GM18867 (cell line): Measurements from ENCODE around the gene SERPIND1.

Experiments used
- ATAC-seq: cut with Tn5 transposase; IDR thresholded peaks from one replicate; pipeline ENCODE4 v1.9.1; 2021; ENCODE audit warnings: mild to moderate bottlenecking, moderate library complexity; ENCODE audit not compliant: unreplicated experiment

The SERPIND1 gene

DNA sequence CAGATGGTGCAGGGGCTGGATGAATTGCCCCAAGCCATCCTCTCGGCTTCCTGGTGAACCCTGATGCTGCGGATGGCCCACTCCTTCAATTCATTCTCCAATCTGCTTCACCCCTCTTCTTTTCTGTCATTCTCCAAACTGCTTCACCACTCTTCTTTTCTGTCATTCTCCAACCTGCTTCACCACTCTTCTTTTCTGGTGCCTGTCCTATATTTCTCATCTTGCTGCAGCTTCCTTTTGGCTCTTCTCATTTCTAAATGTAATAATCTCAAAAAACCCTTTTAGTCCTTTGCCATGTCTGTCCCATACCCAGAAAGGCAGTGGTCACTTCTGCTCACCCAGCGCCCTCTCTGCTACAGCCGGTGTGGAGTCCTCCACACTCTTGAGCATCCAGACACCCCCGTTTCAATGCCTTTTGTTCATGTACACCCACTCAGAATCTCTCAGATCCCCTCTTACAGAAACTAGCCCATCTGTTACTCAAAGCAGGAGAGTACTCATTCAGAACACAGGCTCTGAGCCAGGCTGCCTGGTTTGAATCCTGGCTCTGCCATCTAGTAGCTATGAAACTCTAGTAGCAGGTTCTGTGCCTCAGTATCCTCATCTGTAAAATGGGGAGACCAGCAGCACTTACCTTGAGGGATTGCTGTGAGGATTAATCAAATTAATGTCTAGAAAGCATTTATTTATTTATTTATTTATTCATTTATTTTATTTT is 14.9 kb downstream of the SERPIND1 start:
- ATAC-seq, result no peak

DNA sequence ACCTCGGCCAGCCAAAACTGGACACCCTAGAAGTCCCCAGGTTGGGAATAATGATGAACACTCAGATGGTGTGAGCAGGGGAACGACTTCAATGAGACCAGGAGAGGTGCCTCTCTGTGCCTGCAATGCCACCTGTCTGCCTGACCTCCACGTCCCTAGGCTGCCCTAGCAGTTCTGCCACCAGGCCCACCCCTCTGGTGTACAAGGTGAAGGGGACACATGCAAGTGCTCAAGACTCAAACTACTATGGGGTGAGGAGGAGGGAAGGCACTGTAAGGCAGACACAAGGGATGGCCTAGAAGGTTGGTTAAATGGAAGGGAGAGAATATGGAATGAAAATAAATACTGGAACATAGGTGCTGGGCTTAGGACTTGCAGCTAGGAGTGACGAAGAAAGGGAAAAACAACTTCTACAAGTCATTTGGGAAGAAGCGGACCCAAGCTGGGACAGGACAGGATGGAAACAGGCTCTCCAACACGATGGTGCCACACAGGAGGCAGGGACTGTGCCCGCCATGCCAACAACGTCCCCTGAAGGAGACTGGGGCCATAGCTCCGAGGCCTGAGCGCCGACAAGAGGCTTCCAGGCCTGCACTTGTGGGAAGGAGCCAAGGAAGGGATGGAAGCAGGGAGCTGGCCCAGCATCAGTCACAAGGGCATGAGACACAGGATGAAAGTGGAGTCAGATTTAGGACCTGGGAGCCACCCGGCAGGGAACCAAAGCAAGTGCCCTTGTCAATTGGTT is 18.5 kb downstream of the SERPIND1 start:
- no peak for ATAC-seq

DNA sequence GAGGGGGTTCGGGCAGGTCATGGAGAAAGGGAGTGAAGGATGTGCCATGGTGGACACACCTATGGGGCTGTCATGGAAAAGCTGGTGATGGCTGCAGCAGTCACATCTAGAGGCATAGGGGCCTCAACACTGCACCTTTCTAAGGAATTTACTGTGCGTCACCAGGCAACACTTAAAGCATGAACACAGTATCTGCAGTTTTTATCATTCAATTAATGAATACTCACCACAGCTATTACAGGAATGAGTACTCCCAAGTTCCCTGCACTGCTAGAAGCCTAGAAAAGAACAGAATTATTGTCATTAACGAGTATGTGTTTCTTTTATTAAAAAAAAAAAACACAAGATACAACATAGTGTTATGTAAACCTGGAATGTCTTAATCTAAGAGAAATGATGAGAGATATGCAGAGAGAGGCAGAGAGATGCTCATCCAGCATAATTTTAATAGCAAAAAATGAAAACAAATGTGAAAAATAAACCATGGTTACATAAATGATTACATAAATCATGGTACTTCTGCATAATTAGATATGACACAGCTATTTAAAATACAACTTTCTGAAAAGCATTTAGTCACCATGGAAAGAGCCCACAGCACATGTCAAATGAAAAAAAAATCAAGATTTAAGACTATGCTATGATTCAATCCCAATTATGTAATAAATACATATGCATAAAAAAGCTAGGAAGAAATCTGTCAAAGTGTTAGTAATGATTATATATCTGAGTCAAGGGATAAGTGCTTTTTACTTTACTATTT is 19.2 kb downstream of the SERPIND1 start:
- ATAC-seq, result no peak

- ATAC-seq, result no peak
Observed at GRCh38 chr22:20793748-20794649, 20.1 kb downstream of the SERPIND1 start.

- no peak for ATAC-seq
Observed at GRCh38 chr22:20794650-20795413, 20.9 kb downstream of the SERPIND1 start.

DNA sequence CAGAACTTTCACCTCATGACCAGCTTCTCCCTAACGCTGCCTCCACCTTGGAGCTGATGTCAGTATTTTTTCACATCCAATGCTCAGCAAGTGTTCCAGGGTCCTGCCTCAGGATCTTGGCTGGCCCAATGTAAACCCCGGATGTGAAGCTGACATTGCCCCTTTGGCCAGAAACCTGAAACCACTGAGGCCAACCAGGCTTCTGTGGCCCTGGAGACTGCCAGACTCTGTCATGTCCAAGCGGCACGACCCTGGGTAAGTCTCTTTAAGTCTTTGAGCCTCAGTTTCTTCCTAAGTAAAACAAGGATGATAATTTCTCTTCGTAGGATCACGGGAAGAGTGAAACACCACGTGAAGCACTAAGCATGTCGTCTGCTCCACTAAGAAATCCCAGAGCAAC is 22.8 kb downstream of the SERPIND1 start:
- ATAC-seq, result no peak

DNA sequence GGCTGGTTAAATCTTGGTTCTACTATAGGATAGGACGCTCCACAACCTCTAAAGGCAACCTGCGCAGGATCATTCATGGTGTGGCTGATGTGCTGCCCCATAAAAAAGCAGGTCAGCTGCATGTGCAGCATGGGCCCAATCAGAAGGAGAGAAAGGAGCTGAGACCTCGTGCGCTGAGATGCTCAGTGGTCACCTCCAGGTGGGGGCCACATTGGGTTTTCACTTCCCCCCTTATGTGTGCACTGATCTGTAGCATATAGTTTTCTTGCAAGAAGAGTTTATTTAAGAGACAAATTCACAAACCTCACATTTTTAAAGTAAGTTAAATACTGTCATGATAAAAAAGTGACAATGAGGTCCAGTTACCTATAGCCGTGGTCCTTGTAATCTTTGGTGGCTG is 24.3 kb downstream of the SERPIND1 start:
- no peak for ATAC-seq

GRCh38 chr22:20798974-20799373 is 25.1 kb downstream of the SERPIND1 start:
- no peak for ATAC-seq

DNA sequence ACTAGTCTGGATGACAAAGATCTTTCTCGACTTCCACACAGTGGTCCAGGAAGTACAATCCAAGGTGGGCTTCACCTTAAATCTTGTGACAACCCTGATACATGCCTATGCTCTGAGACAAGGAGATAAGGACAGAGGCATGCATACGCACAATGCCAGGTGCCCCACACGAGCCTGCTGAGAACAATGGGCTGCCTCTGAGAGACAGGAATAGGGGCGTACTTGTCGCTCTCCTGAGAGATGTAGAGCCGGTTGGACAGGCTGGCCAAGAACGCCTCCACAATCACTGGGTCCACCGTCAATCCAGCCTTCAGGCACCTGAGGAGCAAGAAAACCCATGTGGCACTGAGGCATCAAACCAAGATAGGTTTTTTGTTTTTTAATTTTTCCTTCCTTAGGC is 25.5 kb downstream of the SERPIND1 start:
- ATAC-seq, result no peak

- ATAC-seq, result no peak
Observed at GRCh38 chr22:20802452-20802851, 28.5 kb downstream of the SERPIND1 start.

DNA sequence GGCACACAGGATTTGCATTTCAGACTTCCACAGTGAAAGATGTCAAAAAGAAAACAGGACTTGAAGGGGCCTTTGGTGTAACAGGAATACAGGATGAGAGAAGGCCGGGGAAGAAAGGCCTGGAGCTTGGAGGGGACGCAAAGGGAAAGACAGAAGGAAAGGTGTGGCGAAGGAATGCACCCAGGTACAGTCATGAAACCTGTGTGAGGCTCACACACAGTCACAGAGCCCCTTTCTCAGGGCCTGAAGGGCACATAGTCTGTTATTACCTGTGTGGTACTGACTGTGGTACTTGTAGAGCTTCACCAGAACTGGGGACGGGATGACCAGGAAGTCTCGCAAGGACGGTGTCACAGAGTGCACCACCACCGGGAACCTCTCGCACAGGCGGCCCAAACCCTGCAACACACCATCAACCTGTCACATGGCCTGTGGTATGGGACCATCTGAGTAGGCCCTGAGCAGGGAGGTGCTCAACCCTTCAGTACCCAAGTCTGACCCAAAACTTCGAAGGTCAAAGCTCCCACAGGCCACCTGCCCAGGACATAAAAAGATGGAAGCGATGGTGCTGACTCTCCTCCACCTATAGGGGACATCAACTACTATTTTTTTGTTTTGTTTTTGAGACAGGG is 29.1 kb downstream of the SERPIND1 start:
- no peak for ATAC-seq

DNA sequence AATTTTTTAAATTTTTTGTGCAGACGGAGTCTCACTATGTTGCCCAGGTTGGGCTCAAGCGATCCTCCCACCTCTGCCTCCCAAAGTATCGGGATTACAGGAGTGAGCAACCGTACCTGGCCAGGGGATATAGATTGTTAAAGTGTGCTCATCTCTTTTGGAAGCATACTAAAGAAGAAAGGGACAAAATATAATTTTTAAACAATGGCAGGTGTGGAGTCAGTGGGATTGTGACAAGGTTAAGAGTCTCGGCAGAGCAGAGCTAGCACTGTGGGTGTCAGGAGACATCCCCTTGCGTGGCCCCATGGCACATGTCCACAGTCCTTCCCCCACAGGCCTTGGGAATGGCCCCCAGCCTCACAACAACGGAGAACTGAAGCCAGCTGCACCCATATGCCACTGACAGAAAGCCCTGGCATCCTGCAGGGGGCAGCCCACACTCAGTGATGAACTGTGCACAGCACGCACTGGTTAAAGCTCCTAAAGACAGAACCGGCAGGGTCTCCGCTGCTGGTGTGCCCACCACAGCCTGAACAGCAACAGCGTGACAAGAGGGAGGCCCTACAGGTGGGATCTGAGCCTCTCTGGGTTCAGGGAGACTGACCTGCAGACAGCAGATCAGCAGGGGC is 29.9 kb downstream of the SERPIND1 start:
- no peak for ATAC-seq

GRCh38 chr22:20804650-20805049 is 30.7 kb downstream of the SERPIND1 start:
- ATAC-seq, result no peak

GRCh38 chr22:20805972-20806471 is 32.1 kb downstream of the SERPIND1 start:
- ATAC-seq, result no peak

GRCh38 chr22:20807315-20807752 is 33.4 kb downstream of the SERPIND1 start:
- ATAC-seq, result no peak

DNA sequence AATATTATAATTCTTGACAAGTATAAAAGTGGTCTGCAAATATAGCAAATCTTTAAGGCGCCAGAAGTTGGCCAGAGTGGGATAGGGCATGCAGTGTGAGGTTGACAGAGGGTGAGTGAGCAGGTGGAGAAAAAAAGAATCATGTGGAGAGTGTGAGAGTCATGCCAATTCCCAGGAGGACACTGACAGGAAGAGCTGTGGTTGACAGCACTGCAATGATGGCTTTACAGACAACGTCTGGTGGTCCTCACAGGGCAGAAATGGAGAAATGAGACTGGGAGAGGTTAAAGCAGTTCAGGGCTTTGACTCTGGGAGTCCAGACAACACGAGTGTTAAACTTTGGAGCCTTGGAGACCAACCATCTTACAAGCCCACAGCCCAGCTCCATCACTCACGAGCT is 34.9 kb downstream of the SERPIND1 start:
- no peak for ATAC-seq

GRCh38 chr22:20809538-20810185 is 35.7 kb downstream of the SERPIND1 start:
- no peak for ATAC-seq

- ATAC-seq, result no peak
Observed at GRCh38 chr22:20810645-20811044, 36.7 kb downstream of the SERPIND1 start.
